ENCODE data around the gene PPFIBP1. TPM values are rescaled to one million over a fixed set of nuclear protein-coding genes. Genes with fewer than 3 reads are reported as not detected.
A peak's percentile ranks its signal among the peaks of the same experiment; 100 is the strongest.

Gene PPFIBP1
- total RNA-seq, result 100 to 1,000 TPM in 4 of 9 donors, 10 to 100 TPM in 5; 53.3 to 123 (median 95.5) TPM
- polyA plus RNA-seq, result 10 to 100 TPM in 2 of 3 donors, 1 to 10 TPM in 1; 9.6 to 27.7 (median 24.4) TPM
- long read RNA-seq, donor 1, partial matches to known transcripts, result 0 of 4 reads
- long read RNA-seq, donor 1, other reads (novel, unspliced or antisense), result 0 of 4 reads
- long read RNA-seq, donor 2, partial matches to known transcripts, result 0 of 5 reads
- long read RNA-seq, donor 2, other reads (novel, unspliced or antisense), result 0 of 5 reads
- long read RNA-seq, donor 3, result 0 reads
- long read RNA-seq, donor 4, transcript PPFIBP1-204 (6 exons, 875 nt), result major isoform, 5 of 32 reads
- long read RNA-seq, donor 4, partial matches to known transcripts, result 19 of 32 reads
- long read RNA-seq, donor 4, other reads (novel, unspliced or antisense), result 6 of 32 reads
- long read RNA-seq, donor 5, partial matches to known transcripts, result 4 of 34 reads
- long read RNA-seq, donor 5, other reads (novel, unspliced or antisense), result 27 of 34 reads
- long read RNA-seq, donor 6, partial matches to known transcripts, result 27 of 42 reads
- long read RNA-seq, donor 6, other reads (novel, unspliced or antisense), result 8 of 42 reads
- long read RNA-seq, donor 7, partial matches to known transcripts, result 0 of 3 reads
- long read RNA-seq, donor 7, other reads (novel, unspliced or antisense), result 0 of 3 reads
- long read RNA-seq, donor 8, partial matches to known transcripts, result 0 of 3 reads
- long read RNA-seq, donor 8, other reads (novel, unspliced or antisense), result 0 of 3 reads
- long read RNA-seq, donor 9, partial matches to known transcripts, result 0 of 6 reads
- long read RNA-seq, donor 9, other reads (novel, unspliced or antisense), result 0 of 6 reads
- long read RNA-seq, donor 10, partial matches to known transcripts, result 0 of 3 reads
- long read RNA-seq, donor 10, other reads (novel, unspliced or antisense), result 0 of 3 reads

DNA sequence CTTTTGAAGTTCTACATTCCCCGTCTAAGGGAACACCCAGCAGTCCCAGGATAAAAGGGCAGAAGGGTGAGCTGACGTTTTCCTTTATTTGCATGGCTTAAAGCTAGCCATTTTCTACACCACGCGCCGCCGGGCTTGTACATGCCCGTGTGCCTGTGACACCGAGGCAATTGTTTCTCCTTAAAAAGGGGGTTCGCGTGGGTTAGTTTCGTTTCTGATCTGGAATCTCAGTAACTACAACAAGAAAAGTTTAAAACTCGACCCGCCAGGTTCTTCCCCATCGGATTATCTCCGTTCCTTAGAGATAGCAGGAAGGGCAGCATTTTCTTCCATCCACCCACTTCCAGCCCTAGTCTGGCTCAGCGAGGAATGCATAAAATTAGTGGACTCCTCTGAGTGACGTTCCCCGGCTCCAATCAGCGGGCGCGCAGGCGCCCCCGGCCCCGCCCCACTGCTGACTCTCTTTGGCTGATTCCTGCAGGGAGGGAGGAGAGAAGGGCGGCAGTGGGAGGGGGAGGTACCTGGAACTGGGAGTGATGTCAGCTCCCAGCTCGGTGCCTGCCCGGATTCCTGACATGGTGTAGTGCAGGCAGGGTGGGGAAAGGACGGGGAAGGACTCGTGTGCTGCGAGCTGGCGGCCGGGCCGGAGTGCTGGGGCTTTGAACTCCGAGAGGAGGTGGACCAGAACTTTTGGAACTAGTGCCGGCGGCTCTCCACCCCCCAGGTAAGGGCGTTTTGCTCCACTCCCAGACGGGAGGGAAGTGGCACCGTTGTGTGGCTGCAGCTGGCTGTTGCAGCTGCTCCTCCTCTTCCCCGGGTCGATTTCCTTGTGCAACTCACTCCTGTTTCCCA lies at the start of gene PPFIBP1:
TSS of gene PPFIBP1 (plus strand) at position 565 of the 852 bp plus-strand sequence. CDS start 109,191 bp downstream, outside the sequence.
- Histone ChIP-seq H3K4me1 (replicated peaks in 1 of 2) (peaks cover 16 to 37% of the 10 kb centered on the region in 2 donors), H3K27ac (peak within 1 kb of the TSS; percentile 57 to 98 (median 92)), H3K4me3 (peak within 1 kb of the TSS; percentile 7 to 91 (median 60)), H3K27me3 (no peaks in the 10 kb centered on the region), H3K9me3 (replicated peaks in 1 of 3) (no peaks in the 10 kb centered on the region), H3K36me3 (replicated peaks in 1 of 2) (no peaks in the 10 kb centered on the region)
- intact Hi-C loops (cut with DNase I), result no loop called here
- DNase-seq, result peak; percentile 99 to 100 (median 99)
- 0% methylated on average over 21 to 41 of the region's 41 CpGs for WGBS, 4 donors
- TF ChIP-seq, protein P1, sequence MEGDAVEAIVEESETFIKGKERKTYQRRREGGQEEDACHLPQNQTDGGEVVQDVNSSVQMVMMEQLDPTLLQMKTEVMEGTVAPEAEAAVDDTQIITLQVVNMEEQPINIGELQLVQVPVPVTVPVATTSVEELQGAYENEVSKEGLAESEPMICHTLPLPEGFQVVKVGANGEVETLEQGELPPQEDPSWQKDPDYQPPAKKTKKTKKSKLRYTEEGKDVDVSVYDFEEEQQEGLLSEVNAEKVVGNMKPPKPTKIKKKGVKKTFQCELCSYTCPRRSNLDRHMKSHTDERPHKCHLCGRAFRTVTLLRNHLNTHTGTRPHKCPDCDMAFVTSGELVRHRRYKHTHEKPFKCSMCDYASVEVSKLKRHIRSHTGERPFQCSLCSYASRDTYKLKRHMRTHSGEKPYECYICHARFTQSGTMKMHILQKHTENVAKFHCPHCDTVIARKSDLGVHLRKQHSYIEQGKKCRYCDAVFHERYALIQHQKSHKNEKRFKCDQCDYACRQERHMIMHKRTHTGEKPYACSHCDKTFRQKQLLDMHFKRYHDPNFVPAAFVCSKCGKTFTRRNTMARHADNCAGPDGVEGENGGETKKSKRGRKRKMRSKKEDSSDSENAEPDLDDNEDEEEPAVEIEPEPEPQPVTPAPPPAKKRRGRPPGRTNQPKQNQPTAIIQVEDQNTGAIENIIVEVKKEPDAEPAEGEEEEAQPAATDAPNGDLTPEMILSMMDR (IDR thresholded peaks at IDR 0.05), result peak in 5 of 6 experiments; percentile 19 to 54 (median 37)
- TF ChIP-seq POLR2A (IDR thresholded peaks at IDR 0.05), result peak; percentile 82 to 98

DNA sequence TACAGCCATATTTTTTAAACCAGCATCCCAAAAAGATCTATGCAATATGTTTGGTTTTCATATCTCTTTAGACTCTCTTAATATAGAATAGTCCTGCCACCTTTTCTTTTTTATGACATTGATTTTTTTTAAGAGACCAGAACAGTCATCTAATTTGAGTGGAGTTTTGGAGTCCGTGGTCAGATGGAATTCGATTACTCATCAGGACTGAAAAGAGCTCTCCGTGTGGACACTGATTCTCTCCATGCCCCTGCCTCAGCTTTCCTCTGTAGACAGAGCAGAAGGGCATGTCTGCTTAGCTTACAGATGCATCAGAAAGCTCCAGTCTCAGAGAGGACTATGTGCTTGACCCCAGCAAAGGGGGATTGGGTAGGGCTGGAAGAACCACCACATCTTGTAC lies 49.7 kb upstream of the PPFIBP1 start:
- TF ChIP-seq, protein P1 (IDR thresholded peaks at IDR 0.05), result no peak
- no peak for TF ChIP-seq POLR2A (IDR thresholded peaks at IDR 0.05)
- 21 to 41% (median 30%) methylated on average over 3 of the region's 3 CpGs for WGBS, 4 donors
- H3K27me3 ChIP-seq, result no peaks in the 10 kb centered on the region
- H3K4me3 ChIP-seq, result peak overlapping the region in 1 of 4 donors; percentile 43
- no peak for DNase-seq
- peaks cover 0 to 10% (median 4%) of the 10 kb centered on the region in 3 donors for H3K9me3 ChIP-seq (replicated peaks in 1 of 3)
- H3K4me1 ChIP-seq (replicated peaks in 1 of 2), result peaks cover 14 to 17% of the 10 kb centered on the region in 2 donors
- no peaks in the 10 kb centered on the region for H3K36me3 ChIP-seq (replicated peaks in 1 of 2)
- H3K27ac ChIP-seq, result peak overlapping the region in 4 of 5 donors; percentile 0 to 41 (median 28)
- intact Hi-C loops (cut with DNase I), result no loop called here

DNA sequence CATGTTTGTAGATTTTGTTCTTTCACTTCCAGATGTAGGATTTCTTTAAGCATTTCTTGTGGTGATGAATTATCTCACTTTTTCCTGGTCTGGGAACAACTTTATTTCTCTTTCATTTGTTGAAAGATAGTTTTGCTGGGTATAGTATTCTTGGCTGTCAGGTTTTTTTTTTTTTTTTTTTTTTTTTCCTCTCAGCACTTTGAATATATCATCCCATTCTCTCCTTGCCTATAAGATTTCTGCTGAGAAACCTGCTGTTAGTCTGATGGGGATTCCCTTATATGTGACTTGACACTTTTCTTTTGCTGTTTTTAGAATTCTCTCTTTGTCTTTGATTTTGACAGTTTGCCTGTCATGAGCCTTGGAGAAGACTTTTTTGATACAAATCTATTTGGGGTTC lies 47.0 kb upstream of the PPFIBP1 start:
- Histone ChIP-seq H3K4me1 (replicated peaks in 1 of 2) (peaks cover 14 to 17% of the 10 kb centered on the region in 2 donors), H3K36me3 (replicated peaks in 1 of 2) (no peaks in the 10 kb centered on the region), H3K9me3 (replicated peaks in 1 of 3) (peaks cover 0 to 10% (median 4%) of the 10 kb centered on the region in 3 donors), H3K4me3 (no peak overlapping the region), H3K27ac (no peak overlapping the region), H3K27me3 (no peaks in the 10 kb centered on the region)
- intact Hi-C loops (cut with DNase I), result no loop called here
- TF ChIP-seq, protein P1 (IDR thresholded peaks at IDR 0.05), result no peak
- TF ChIP-seq POLR2A (IDR thresholded peaks at IDR 0.05), result no peak
- no peak for DNase-seq
